Type B pancreatic cell (in vitro differentiated cells): ENCODE data around the gene AVL9. TPM values are rescaled to one million over a fixed set of nuclear protein-coding genes. Genes with fewer than 3 reads are reported as not detected.

Experiments
- DNase-seq: peaks from one replicate; pipeline ENCODE4 v3.0.0; 2021; ENCODE audit warnings: mixed read lengths; ENCODE audit not compliant: unreplicated experiment; ENCODE audit errors: extremely low spot score
- H3K27ac Mint-ChIP-seq: 2 replicates; pipeline ENCODE4 v1.8.0; 2021; ENCODE audit warnings: mild to moderate bottlenecking, mixed read lengths
- H3K27me3 Mint-ChIP-seq: 2 replicates; pipeline ENCODE4 v1.8.0; 2021; ENCODE audit warnings: mixed read lengths
- H3K36me3 Mint-ChIP-seq: 2 replicates; pipeline ENCODE4 v1.8.0; 2021; ENCODE audit warnings: mixed read lengths
- H3K4me1 Mint-ChIP-seq: one replicate; pipeline ENCODE4 v1.8.0; 2021; ENCODE audit warnings: mixed read lengths; ENCODE audit not compliant: unreplicated experiment
- H3K4me3 Mint-ChIP-seq: 2 replicates; pipeline ENCODE4 v1.8.0; 2021; ENCODE audit warnings: mild to moderate bottlenecking, mixed read lengths
- H3K9me3 Mint-ChIP-seq: 2 replicates; pipeline ENCODE4 v1.8.0; 2021; ENCODE audit warnings: mixed read lengths
- total RNA-seq: library from RNA; stranded (reverse); gene quantifications from 2 replicates; pipeline ENCODE4 v1.2.1, GENCODE V29; 2021; ENCODE audit warnings: low replicate concordance
- TF ChIP-seq, protein P1 (sequence below): fragments of 200-600 bp; sonication (generic); conservative IDR thresholded peaks from 2 replicates; pipeline ENCODE4 v1.5.0; 2021; ENCODE audit warnings: antibody characterized with exemption, mild to moderate bottlenecking

Gene AVL9
- total RNA-seq, 1 donor from 2014 or later, result 35.2 TPM

DNA sequence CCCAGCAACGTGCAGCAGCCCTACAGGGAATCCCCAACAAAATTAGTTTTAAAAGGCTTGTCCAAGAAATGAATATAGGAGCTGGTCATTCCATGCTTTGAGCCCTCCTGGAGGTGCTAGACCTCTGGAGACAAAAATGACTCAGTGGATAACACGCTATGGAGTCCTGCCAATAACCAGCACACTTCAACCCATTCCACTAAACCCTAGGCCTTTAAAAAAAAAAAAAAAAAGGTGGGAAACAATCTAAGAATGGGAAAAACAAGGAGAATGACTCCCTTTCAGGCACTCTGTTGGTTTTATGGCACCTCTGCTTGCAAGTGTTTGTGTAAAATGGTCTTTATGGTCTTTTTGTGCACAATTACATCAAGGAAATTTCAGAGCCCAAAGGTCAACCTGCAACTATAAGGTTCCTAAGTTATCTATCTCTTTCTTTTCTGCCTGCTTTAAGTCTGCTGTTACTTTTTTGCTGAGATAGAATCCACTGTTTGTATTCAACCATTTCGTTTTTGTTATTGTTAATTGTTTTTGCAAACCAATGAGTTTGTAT, 21.3 kb downstream of the AVL9 start:
- no peak for DNase-seq
- TF ChIP-seq, protein P1, sequence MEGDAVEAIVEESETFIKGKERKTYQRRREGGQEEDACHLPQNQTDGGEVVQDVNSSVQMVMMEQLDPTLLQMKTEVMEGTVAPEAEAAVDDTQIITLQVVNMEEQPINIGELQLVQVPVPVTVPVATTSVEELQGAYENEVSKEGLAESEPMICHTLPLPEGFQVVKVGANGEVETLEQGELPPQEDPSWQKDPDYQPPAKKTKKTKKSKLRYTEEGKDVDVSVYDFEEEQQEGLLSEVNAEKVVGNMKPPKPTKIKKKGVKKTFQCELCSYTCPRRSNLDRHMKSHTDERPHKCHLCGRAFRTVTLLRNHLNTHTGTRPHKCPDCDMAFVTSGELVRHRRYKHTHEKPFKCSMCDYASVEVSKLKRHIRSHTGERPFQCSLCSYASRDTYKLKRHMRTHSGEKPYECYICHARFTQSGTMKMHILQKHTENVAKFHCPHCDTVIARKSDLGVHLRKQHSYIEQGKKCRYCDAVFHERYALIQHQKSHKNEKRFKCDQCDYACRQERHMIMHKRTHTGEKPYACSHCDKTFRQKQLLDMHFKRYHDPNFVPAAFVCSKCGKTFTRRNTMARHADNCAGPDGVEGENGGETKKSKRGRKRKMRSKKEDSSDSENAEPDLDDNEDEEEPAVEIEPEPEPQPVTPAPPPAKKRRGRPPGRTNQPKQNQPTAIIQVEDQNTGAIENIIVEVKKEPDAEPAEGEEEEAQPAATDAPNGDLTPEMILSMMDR, result no peak
- H3K27me3 Mint-ChIP-seq, result no peaks in the 10 kb centered on the region
- H3K9me3 Mint-ChIP-seq, result peaks cover 25% of the 10 kb centered on the region
- no peaks in the 10 kb centered on the region for H3K4me1 Mint-ChIP-seq
- H3K36me3 Mint-ChIP-seq, result peaks cover 63% of the 10 kb centered on the region
- no peak overlapping the region for H3K27ac Mint-ChIP-seq
- H3K4me3 Mint-ChIP-seq, result no peak overlapping the region

DNA sequence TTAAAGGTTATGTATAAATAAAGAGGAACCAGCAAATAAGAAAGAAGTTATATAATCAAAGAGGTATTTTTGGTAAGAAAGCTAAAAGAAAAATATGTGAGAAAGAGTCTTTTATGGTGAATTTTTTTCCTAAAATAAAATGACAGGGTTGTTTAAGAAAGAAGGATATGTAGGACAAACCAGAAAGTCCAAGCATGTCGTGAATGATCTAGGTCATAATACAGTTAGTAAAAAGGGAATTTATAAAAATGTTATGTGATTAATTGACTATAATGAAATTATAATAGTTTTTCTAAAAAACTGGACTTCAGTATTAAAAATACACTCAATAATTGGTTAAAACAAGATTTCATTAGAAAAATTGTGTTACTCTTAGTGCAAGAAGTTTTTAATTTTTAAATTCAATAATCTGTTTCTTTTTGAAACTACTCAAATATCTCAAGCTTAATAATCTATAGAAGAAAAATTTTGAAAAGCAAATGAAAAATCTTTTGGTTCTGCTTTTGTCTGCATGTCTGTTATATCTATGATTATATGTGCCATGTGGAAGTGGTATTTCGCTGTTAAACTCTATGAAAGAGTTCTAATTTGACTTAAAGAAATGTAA, 23.3 kb downstream of the AVL9 start:
- H3K4me3 Mint-ChIP-seq, result no peak overlapping the region
- H3K4me1 Mint-ChIP-seq, result no peaks in the 10 kb centered on the region
- H3K27me3 Mint-ChIP-seq, result no peaks in the 10 kb centered on the region
- H3K36me3 Mint-ChIP-seq, result peaks cover 58% of the 10 kb centered on the region
- TF ChIP-seq, protein P1, result no peak
- DNase-seq, result no peak
- H3K9me3 Mint-ChIP-seq, result peaks cover 22% of the 10 kb centered on the region
- no peak overlapping the region for H3K27ac Mint-ChIP-seq

DNA sequence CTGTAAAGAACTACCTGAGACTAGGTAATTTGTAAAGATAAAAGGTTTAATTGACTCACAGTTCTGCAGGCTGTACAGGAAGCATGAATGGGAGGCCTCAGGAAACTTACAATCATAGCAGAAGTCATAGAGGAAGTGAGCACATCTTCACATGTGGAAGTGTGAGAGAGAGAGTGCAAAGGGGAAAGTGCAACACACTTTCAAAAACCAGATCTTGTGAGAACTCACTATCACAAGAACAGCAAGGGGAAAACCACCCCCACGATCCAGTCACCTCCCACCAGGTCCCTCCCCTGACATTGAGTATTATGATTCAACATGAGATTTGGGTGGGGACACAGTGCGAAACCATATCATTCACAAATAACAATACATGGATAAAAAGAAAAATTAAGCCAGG, 24.5 kb downstream of the AVL9 start:
- H3K36me3 Mint-ChIP-seq, result peaks cover 51% of the 10 kb centered on the region
- no peak overlapping the region for H3K4me3 Mint-ChIP-seq
- peaks cover 15% of the 10 kb centered on the region for H3K9me3 Mint-ChIP-seq

DNA sequence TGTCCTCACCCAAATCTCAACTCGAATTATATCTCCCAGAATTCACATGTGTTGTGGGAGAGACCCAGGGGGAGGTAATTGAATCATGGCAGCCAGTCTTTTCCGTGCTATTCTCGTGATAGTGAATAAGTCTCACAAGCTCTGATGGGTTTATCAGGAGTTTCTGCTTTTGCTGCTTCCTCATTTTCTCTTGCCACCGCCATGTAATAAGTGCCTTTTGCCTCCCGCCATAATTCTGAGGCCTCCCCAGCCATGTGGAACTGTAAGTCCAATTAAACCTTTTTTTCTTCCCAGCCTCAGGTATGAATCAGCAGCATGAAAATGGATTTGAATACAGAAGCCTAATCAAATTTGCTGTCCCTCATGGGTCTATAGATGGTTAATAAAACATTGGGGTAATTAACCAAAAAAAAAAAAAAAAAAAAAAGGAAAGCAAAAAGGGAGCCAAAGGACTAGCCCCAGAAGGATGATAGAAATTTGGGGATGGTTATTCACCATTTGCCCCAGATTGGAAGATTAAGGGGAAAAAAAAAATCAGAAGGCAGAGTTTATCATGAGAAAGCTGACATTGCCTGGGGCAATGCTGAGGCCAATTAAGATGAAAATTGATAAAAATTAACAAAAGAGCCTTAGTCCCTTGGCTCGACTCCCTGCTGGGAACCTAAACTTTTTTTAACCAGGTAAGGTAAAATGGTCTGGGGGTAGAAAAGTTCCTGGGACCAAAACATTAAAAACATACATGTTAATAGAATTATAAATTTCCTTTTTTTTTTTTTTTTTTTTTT, 27.6 kb downstream of the AVL9 start:
- peaks cover 36% of the 10 kb centered on the region for H3K36me3 Mint-ChIP-seq
- peaks cover 8% of the 10 kb centered on the region for H3K9me3 Mint-ChIP-seq
- TF ChIP-seq, protein P1, result no peak
- no peak overlapping the region for H3K27ac Mint-ChIP-seq
- H3K4me3 Mint-ChIP-seq, result no peak overlapping the region
- H3K4me1 Mint-ChIP-seq, result no peaks in the 10 kb centered on the region
- no peak for DNase-seq
- H3K27me3 Mint-ChIP-seq, result no peaks in the 10 kb centered on the region

More for the DNA sequence above, 24.5 kb downstream of the AVL9 start:
- TF ChIP-seq, protein P1, result no peak
- H3K4me1 Mint-ChIP-seq, result no peaks in the 10 kb centered on the region
- no peak overlapping the region for H3K27ac Mint-ChIP-seq
- no peaks in the 10 kb centered on the region for H3K27me3 Mint-ChIP-seq
- no peak for DNase-seq

DNA sequence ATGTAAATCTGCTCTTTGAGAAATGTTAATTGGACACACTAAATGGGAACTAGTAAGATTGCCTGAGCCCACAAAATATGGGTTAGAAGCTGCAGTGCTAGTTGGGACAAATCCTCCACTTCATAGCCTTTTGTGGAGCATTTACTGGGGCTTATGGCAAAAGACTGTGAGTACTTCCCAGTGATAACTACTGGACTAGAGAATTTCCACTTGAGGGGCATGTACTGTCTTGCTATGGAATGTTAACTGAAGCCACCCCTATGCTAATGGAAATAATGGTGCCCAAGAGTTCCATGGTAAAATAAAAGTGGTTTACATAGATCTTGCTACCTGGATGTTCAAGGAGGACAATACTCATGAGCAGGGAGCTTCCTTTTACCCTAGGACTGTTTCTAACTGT, 29.3 kb downstream of the AVL9 start:
- Mint-ChIP-seq H3K4me1 (no peaks in the 10 kb centered on the region), H3K27ac (no peak overlapping the region), H3K4me3 (no peak overlapping the region), H3K9me3 (peaks cover 8% of the 10 kb centered on the region), H3K36me3 (peaks cover 40% of the 10 kb centered on the region), H3K27me3 (no peaks in the 10 kb centered on the region)
- DNase-seq, result no peak
- TF ChIP-seq, protein P1, result no peak
